ENCODE measurements around the gene CADM2. TPM values are rescaled to one million over a fixed set of nuclear protein-coding genes. Genes with fewer than 3 reads are reported as not detected.

The CADM2 gene
- total RNA-seq, 1 experiment from 2014 or later = 1.3 TPM

- Mint-ChIP-seq H3K4me3 (ENCODE audit: low read depth, unreplicated experiment) (no peak overlapping the region), H3K27me3 (ENCODE audit: unreplicated experiment) (no peaks in the 10 kb centered on the region), H3K27ac (ENCODE audit: unreplicated experiment) (no peak overlapping the region), H3K36me3 (ENCODE audit: insufficient read depth, unreplicated experiment) (no peaks in the 10 kb centered on the region), H3K9me3 (ENCODE audit: low read depth, unreplicated experiment) (no peaks in the 10 kb centered on the region), H3K4me1 (ENCODE audit: low read depth, unreplicated experiment) (no peaks in the 10 kb centered on the region)
- no TSS peak for BruUV-seq (replicated peaks)
- CTCF ChIA-PET = no interaction called here
- no peak for TF ChIP-seq CTCF (IDR thresholded peaks at IDR 0.05; ENCODE audit: unreplicated experiment)
- intact Hi-C loops (cut with micrococcal nuclease; ENCODE audit: unreplicated experiment) = no loop called here
- DNase-seq = no peak
Measured at GRCh38 chr3:85337895-85338294, 379.1 kb downstream of the CADM2 start.

DNA sequence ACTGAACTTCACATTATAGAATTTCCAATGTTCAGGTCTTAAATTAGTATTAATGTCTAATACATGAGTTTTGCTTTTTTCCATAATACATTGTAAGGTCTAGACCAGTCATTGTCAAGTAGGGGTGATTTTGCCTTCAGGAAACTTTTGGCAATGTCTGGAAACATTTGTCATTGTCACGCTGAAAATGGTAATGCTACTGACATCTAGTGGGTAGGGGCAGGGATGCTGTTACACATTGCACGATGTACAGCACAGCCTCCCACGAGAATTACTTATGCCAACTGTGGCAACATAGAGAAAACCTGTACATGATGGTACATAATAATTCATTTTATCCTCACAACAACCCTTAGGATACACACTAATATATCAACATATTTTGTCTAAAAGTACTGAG lies 384.1 kb downstream of the CADM2 start:
- peak; percentile 32 for DNase-seq
- peak; percentile 31 for TF ChIP-seq CTCF (IDR thresholded peaks at IDR 0.05; ENCODE audit: unreplicated experiment)
- CTCF ChIA-PET = no interaction called here
- BruUV-seq (replicated peaks) = no TSS peak
- no peaks in the 10 kb centered on the region for H3K27me3 Mint-ChIP-seq (ENCODE audit: unreplicated experiment)
- H3K36me3 Mint-ChIP-seq (ENCODE audit: insufficient read depth, unreplicated experiment) = no peaks in the 10 kb centered on the region
- no peaks in the 10 kb centered on the region for H3K4me1 Mint-ChIP-seq (ENCODE audit: low read depth, unreplicated experiment)
- intact Hi-C loops (cut with micrococcal nuclease; ENCODE audit: unreplicated experiment) = loop anchor here (2.0 kb wide), 1 partner anchor 232 kb away; no protein-coding TSS in a partner anchor
- H3K9me3 Mint-ChIP-seq (ENCODE audit: low read depth, unreplicated experiment) = no peaks in the 10 kb centered on the region
- no peak overlapping the region for H3K27ac Mint-ChIP-seq (ENCODE audit: unreplicated experiment)
- H3K4me3 Mint-ChIP-seq (ENCODE audit: low read depth, unreplicated experiment) = no peak overlapping the region

- DNase-seq = no peak
- Mint-ChIP-seq H3K4me3 (ENCODE audit: low read depth, unreplicated experiment) (no peak overlapping the region), H3K4me1 (ENCODE audit: low read depth, unreplicated experiment) (peaks cover 3% of the 10 kb centered on the region), H3K9me3 (ENCODE audit: low read depth, unreplicated experiment) (no peaks in the 10 kb centered on the region), H3K27me3 (ENCODE audit: unreplicated experiment) (no peaks in the 10 kb centered on the region), H3K36me3 (ENCODE audit: insufficient read depth, unreplicated experiment) (no peaks in the 10 kb centered on the region), H3K27ac (ENCODE audit: unreplicated experiment) (no peak overlapping the region)
- TF ChIP-seq CTCF (IDR thresholded peaks at IDR 0.05; ENCODE audit: unreplicated experiment) = no peak
- CTCF ChIA-PET = no interaction called here
- no TSS peak for BruUV-seq (replicated peaks)
- intact Hi-C loops (cut with micrococcal nuclease; ENCODE audit: unreplicated experiment) = no loop called here
Measured at GRCh38 chr3:85355572-85355971, 396.8 kb downstream of the CADM2 start.

- BruUV-seq (replicated peaks) = no TSS peak
- Mint-ChIP-seq H3K4me3 (ENCODE audit: low read depth, unreplicated experiment) (no peak overlapping the region), H3K27ac (ENCODE audit: unreplicated experiment) (no peak overlapping the region), H3K27me3 (ENCODE audit: unreplicated experiment) (no peaks in the 10 kb centered on the region), H3K4me1 (ENCODE audit: low read depth, unreplicated experiment) (peaks cover 10% of the 10 kb centered on the region), H3K9me3 (ENCODE audit: low read depth, unreplicated experiment) (no peaks in the 10 kb centered on the region), H3K36me3 (ENCODE audit: insufficient read depth, unreplicated experiment) (no peaks in the 10 kb centered on the region)
- CTCF ChIA-PET = interaction anchor here (0.6 to 1.6 kb wide), 3 partner anchors 9 to 423 kb away, joined by 3 to 7 read pairs (median 4); no protein-coding TSS in a partner anchor
- DNase-seq = peak; percentile 70
- peak; percentile 57 for TF ChIP-seq CTCF (IDR thresholded peaks at IDR 0.05; ENCODE audit: unreplicated experiment)
- intact Hi-C loops (cut with micrococcal nuclease; ENCODE audit: unreplicated experiment) = loop anchor here (1.0 to 10.0 kb wide), 5 partner anchors 216 to 814 kb away; no protein-coding TSS in a partner anchor
Measured at GRCh38 chr3:85360742-85361387, 402.1 kb downstream of the CADM2 start.

Measured in Calu3 (cell line).